Osteocyte (in vitro differentiated cells): Measurements from ENCODE around the gene KIF3B. TPM values are rescaled to one million over a fixed set of nuclear protein-coding genes. Genes with fewer than 3 reads are reported as not detected.

Experiments used
- DNase-seq: peaks from one replicate; pipeline ENCODE4 v3.0.0; 2021; ENCODE audit warnings: mixed read lengths; ENCODE audit not compliant: unreplicated experiment; ENCODE audit errors: extremely low spot score
- H3K27ac Mint-ChIP-seq: one replicate; pipeline ENCODE4 v1.8.0; 2021; ENCODE audit warnings: mild to moderate bottlenecking, mixed read lengths; ENCODE audit not compliant: unreplicated experiment
- H3K27me3 Mint-ChIP-seq: one replicate; pipeline ENCODE4 v1.8.0; 2021; ENCODE audit warnings: mixed read lengths; ENCODE audit not compliant: unreplicated experiment
- H3K36me3 Mint-ChIP-seq: one replicate; pipeline ENCODE4 v1.8.0; 2021; ENCODE audit warnings: mixed read lengths; ENCODE audit not compliant: unreplicated experiment
- H3K4me1 Mint-ChIP-seq: one replicate; pipeline ENCODE4 v1.8.0; 2021; ENCODE audit warnings: mixed read lengths; ENCODE audit not compliant: unreplicated experiment
- H3K4me3 Mint-ChIP-seq: one replicate; pipeline ENCODE4 v1.8.0; 2021; ENCODE audit warnings: mild to moderate bottlenecking, moderate library complexity, mixed read lengths; ENCODE audit not compliant: unreplicated experiment
- H3K9me3 Mint-ChIP-seq: one replicate; pipeline ENCODE4 v1.8.0; 2021; ENCODE audit warnings: mixed read lengths; ENCODE audit not compliant: unreplicated experiment
- CTCF ChIP-seq: fragments of 200-600 bp; sonication (generic); IDR thresholded peaks from 2 replicates; pipeline ENCODE4 v1.5.0; 2021; ENCODE audit warnings: antibody characterized with exemption, mild to moderate bottlenecking, moderate library complexity
- total RNA-seq: library from RNA; stranded (reverse); gene quantifications from 2 replicates; pipeline ENCODE4 v1.2.1, GENCODE V29; 2021

KIF3B gene
- total RNA-seq, 1 donor from 2014 or later = 28.8 TPM

GRCh38 chr20:32329817-32330554 lies 52.5 kb downstream of the KIF3B start:
- TF ChIP-seq CTCF = no peak
- H3K4me3 Mint-ChIP-seq = no peak overlapping the region
- peaks cover 24% of the 10 kb centered on the region for H3K4me1 Mint-ChIP-seq
- no peaks in the 10 kb centered on the region for H3K9me3 Mint-ChIP-seq
- no peaks in the 10 kb centered on the region for H3K27me3 Mint-ChIP-seq
- no peak overlapping the region for H3K27ac Mint-ChIP-seq
- peaks cover 23% of the 10 kb centered on the region for H3K36me3 Mint-ChIP-seq
- no peak for DNase-seq

DNA sequence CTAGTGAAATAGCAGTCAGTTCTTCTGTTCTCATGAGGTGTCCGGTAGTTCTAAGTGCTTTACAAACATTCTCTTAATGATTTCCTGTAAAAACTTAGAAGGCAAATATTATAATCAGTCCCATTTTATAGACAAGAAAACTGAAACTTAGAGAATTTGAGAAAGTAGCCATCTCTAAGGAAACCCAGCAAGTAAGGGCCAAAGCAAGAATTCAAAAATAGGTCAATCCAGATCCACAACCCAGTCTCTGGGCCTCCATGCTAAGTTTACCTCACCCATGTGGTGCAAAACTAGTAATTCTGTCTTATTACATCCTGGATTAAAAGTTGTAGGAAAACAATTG lies 53.1 kb downstream of the KIF3B start:
- DNase-seq = no peak
- H3K9me3 Mint-ChIP-seq = no peaks in the 10 kb centered on the region
- no peak for TF ChIP-seq CTCF
- peaks cover 23% of the 10 kb centered on the region for H3K36me3 Mint-ChIP-seq
- no peak overlapping the region for H3K27ac Mint-ChIP-seq
- H3K27me3 Mint-ChIP-seq = no peaks in the 10 kb centered on the region
- no peak overlapping the region for H3K4me3 Mint-ChIP-seq
- H3K4me1 Mint-ChIP-seq = peaks cover 24% of the 10 kb centered on the region

GRCh38 chr20:32332614-32333013 lies 55.2 kb downstream of the KIF3B start:
- no peak for TF ChIP-seq CTCF
- Mint-ChIP-seq H3K4me1 (peaks cover 5% of the 10 kb centered on the region), H3K36me3 (peaks cover 18% of the 10 kb centered on the region), H3K4me3 (no peak overlapping the region), H3K27ac (no peak overlapping the region), H3K9me3 (no peaks in the 10 kb centered on the region), H3K27me3 (no peaks in the 10 kb centered on the region)
- DNase-seq = no peak

DNA sequence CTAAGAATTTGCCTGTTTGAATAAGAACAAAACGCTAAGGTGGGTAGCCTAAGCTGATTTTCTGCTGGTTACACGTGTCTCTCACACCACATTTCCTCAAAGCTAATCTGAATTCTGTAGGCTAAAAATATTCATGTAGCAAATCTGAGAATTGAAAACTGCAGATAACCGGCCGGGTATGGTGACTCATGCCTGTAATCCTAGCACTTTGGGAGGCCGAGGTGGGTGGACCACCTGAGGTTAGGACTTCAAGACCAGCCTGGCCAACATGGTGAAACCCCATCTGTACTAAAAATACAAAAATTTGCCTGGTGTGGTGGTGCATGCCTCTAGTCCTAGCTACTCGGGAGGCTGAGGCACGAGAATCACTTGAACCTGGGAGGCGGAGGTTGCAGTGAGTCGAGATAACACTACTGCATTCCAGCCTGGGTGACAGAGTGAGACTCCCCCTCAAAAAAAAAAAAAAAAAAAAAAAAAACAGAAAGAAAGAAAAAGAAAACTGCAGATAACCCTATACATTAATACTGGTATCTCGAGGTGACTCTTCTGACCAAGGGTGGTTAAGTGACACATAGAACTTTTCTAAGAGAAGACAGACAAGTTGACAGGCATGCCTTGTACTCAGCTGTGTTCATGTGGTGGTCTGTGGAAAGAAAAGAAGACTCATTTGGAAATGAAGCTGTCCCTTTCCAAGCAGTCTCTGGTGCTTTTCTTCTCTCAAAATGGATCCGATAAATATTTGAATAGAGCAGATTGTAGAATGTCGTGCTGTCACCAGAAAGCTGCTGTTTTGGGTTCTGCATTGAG lies 55.9 kb downstream of the KIF3B start:
- H3K36me3 Mint-ChIP-seq = peaks cover 18% of the 10 kb centered on the region
- no peak overlapping the region for H3K27ac Mint-ChIP-seq
- no peak for DNase-seq
- no peak overlapping the region for H3K4me3 Mint-ChIP-seq
- peaks cover 5% of the 10 kb centered on the region for H3K4me1 Mint-ChIP-seq
- H3K9me3 Mint-ChIP-seq = no peaks in the 10 kb centered on the region
- no peaks in the 10 kb centered on the region for H3K27me3 Mint-ChIP-seq
- TF ChIP-seq CTCF = no peak
